H9 (cell line): Measurements from ENCODE around the gene ABCA12. TPM values are rescaled to one million over a fixed set of nuclear protein-coding genes. Genes with fewer than 3 reads are reported as not detected.

ENCODE experiments used
- DNase-seq: peaks from one replicate; pipeline ENCODE4 v3.0.0-alpha.2; 2017
- H2AFZ ChIP-seq: one replicate; pipeline ENCODE4 v1.6.1; 2013; ENCODE audit warnings: mild to moderate bottlenecking, low read length, control low read depth, moderate library complexity
- H2AK5ac ChIP-seq: 2 replicates; pipeline ENCODE4 v1.6.1; 2013; ENCODE audit warnings: low read length, control low read depth, mixed read lengths; ENCODE audit not compliant: insufficient read length
- H2BK120ac ChIP-seq: one replicate; pipeline ENCODE4 v1.6.1; 2013; ENCODE audit warnings: low read depth, mild to moderate bottlenecking, low read length, control low read depth, inconsistent platforms; ENCODE audit not compliant: poor library complexity, severe bottlenecking
- H2BK12ac ChIP-seq: 2 replicates; pipeline ENCODE4 v1.6.1; 2013; ENCODE audit warnings: low read length, control low read depth, mixed read lengths, low read depth; ENCODE audit not compliant: insufficient read length
- H2BK15ac ChIP-seq: 2 replicates; pipeline ENCODE4 v1.6.1; 2013; ENCODE audit warnings: low read depth, low read length, control low read depth
- H2BK20ac ChIP-seq: one replicate; pipeline ENCODE4 v1.6.1; 2013; ENCODE audit warnings: low read depth, mild to moderate bottlenecking, low read length, control low read depth, inconsistent platforms; ENCODE audit not compliant: poor library complexity, severe bottlenecking
- H2BK5ac ChIP-seq: 2 replicates; pipeline ENCODE4 v1.6.1; 2013; ENCODE audit warnings: low read length, control low read depth, mixed read lengths; ENCODE audit not compliant: insufficient read length
- H3K14ac ChIP-seq: 2 replicates; pipeline ENCODE4 v1.6.1; 2013; ENCODE audit warnings: low read length, control low read depth; ENCODE audit not compliant: insufficient read depth
- H3K18ac ChIP-seq: 2 replicates; pipeline ENCODE4 v1.6.1; 2013; ENCODE audit warnings: low read depth, mild to moderate bottlenecking, mixed read lengths, low read length, control low read depth; ENCODE audit not compliant: insufficient read length
- H3K23ac ChIP-seq: 2 replicates; pipeline ENCODE4 v1.6.1; 2013; ENCODE audit warnings: low read length, control low read depth, mixed read lengths, low read depth; ENCODE audit not compliant: insufficient read length
- H3K23me2 ChIP-seq: 2 replicates; pipeline ENCODE4 v1.6.1; 2013; ENCODE audit warnings: low read depth, mild to moderate bottlenecking, mixed read lengths, low read length, control low read depth; ENCODE audit not compliant: insufficient read length, poor library complexity, severe bottlenecking
- H3K27ac ChIP-seq: 2 replicates; pipeline ENCODE4 v1.5.1; 2013; ENCODE audit warnings: low read length, control low read depth, mixed read lengths, low read depth; ENCODE audit not compliant: insufficient read length
- H3K27me3 ChIP-seq: 2 replicates; pipeline ENCODE4 v1.6.1; 2013; ENCODE audit warnings: low read length, control low read depth, inconsistent platforms; ENCODE audit not compliant: insufficient read depth
- H3K4ac ChIP-seq: 2 replicates; pipeline ENCODE4 v1.6.1; 2013; ENCODE audit warnings: low read depth, mild to moderate bottlenecking, control low read depth, inconsistent platforms, low read length, moderate library complexity
- H3K4me1 ChIP-seq: 2 replicates; pipeline ENCODE4 v1.6.1; 2013; ENCODE audit warnings: low read length, control low read depth, inconsistent platforms; ENCODE audit not compliant: insufficient read depth
- H3K4me2 ChIP-seq: 2 replicates; pipeline ENCODE4 v1.6.1; 2013; ENCODE audit warnings: low read length, control low read depth, mixed read lengths; ENCODE audit not compliant: insufficient read length, insufficient read depth
- H3K56ac ChIP-seq: 2 replicates; pipeline ENCODE4 v1.6.1; 2013; ENCODE audit warnings: low read depth, mild to moderate bottlenecking, mixed read lengths, low read length, control low read depth; ENCODE audit not compliant: insufficient read length
- H3K79me1 ChIP-seq: 2 replicates; pipeline ENCODE4 v1.6.1; 2013; ENCODE audit warnings: low read depth, mild to moderate bottlenecking, moderate library complexity, low read length, control low read depth, inconsistent platforms; ENCODE audit not compliant: insufficient read depth, poor library complexity, severe bottlenecking
- H3K79me2 ChIP-seq: 2 replicates; pipeline ENCODE4 v1.6.1; 2013; ENCODE audit warnings: low read length, control low read depth, inconsistent platforms; ENCODE audit not compliant: insufficient read depth
- H3K9ac ChIP-seq: 2 replicates; pipeline ENCODE4 v1.6.1; 2013; ENCODE audit warnings: low read length, control low read depth, mixed read lengths; ENCODE audit not compliant: insufficient read length; ENCODE audit errors: extremely low read depth
- H3K9me3 ChIP-seq: one replicate; pipeline ENCODE4 v1.6.1; 2013; ENCODE audit warnings: low read depth, low read length, inconsistent platforms; ENCODE audit not compliant: control insufficient read depth
- H3T11ph ChIP-seq: one replicate; pipeline ENCODE4 v1.6.1; 2013; ENCODE audit warnings: mild to moderate bottlenecking, low read length, control low read depth, inconsistent platforms
- H4K20me1 ChIP-seq: one replicate; pipeline ENCODE4 v1.6.1; 2013; ENCODE audit not compliant: control insufficient read depth, insufficient read length, insufficient read depth
- H4K5ac ChIP-seq: 2 replicates; pipeline ENCODE4 v1.6.1; 2013; ENCODE audit warnings: low read depth, mild to moderate bottlenecking, mixed read lengths, low read length, control low read depth; ENCODE audit not compliant: insufficient read length
- H4K8ac ChIP-seq: replicated peaks from 2 replicates; pipeline ENCODE4 v1.6.1; 2013; ENCODE audit warnings: low read length, control low read depth, mixed read lengths, low read depth; ENCODE audit not compliant: insufficient read length
- H4K91ac ChIP-seq: 2 replicates; pipeline ENCODE4 v1.6.1; 2013; ENCODE audit warnings: low read depth, mild to moderate bottlenecking, moderate library complexity, mixed read lengths, low read length, control low read depth; ENCODE audit not compliant: insufficient read length
- H3K27ac Mint-ChIP-seq, 3 experiments: 2 replicates in 2 of 3; 3 replicates in 1 of 3; pipeline ENCODE4 v1.8.0; 2020 to 2021; ENCODE audit warnings: mixed read lengths in 3 of 3, mild to moderate bottlenecking in 1 of 3, moderate library complexity in 1 of 3
- H3K27me3 Mint-ChIP-seq: 2 replicates; pipeline ENCODE4 v1.8.0; 2021; ENCODE audit warnings: low read depth, mild to moderate bottlenecking, moderate library complexity, mixed read lengths
- H3K36me3 Mint-ChIP-seq, 3 experiments: 2 replicates in 2 of 3; 3 replicates in 1 of 3; pipeline ENCODE4 v1.8.0; 2020 to 2021; ENCODE audit warnings: low read depth in 3 of 3, mixed read lengths in 3 of 3; ENCODE audit not compliant: insufficient read depth in 1 of 3
- H3K4me1 Mint-ChIP-seq, 2 experiments: 2 replicates each; pipeline ENCODE4 v1.8.0; 2020; ENCODE audit warnings: mixed read lengths in 2 of 2
- H3K4me3 Mint-ChIP-seq, 2 experiments: 2 replicates in 1 of 2; 3 replicates in 1 of 2; pipeline ENCODE4 v1.8.0; 2020 to 2021; ENCODE audit warnings: mild to moderate bottlenecking in 2 of 2, mixed read lengths in 2 of 2, moderate library complexity in 1 of 2
- H3K9me3 Mint-ChIP-seq, 2 experiments: 2 replicates in 1 of 2; 3 replicates in 1 of 2; pipeline ENCODE4 v1.8.0; 2020; ENCODE audit warnings: mild to moderate bottlenecking in 2 of 2, mixed read lengths in 2 of 2, moderate library complexity in 1 of 2
- WGBS: extraction: QIAGEN DNeasy Blood & Tissue Kit; methylation state at CpG from one replicate; pipeline ENCODE4 v1.1.7; 2013; ENCODE audit warnings: missing lambda C conversion rate, low lambda C conversion rate, mixed read lengths; ENCODE audit not compliant: insufficient read length; ENCODE audit errors: extremely low coverage; 5-methylcytosine and 5-hydroxymethylcytosine counted together
- total RNA-seq: library from RNA; stranded (reverse); gene quantifications from 2 replicates; pipeline ENCODE4 v1.2.1, GENCODE V29; 2021
- TF ChIP-seq, protein P1 (sequence below): fragments of 200-600 bp; sonication (generic); conservative IDR thresholded peaks from 3 replicates; pipeline ENCODE4 v1.8.0; 2021; ENCODE audit warnings: antibody characterized with exemption, mild to moderate bottlenecking

Gene ABCA12
- total RNA-seq, 1 experiment from 2014 or later = not detected

DNA sequence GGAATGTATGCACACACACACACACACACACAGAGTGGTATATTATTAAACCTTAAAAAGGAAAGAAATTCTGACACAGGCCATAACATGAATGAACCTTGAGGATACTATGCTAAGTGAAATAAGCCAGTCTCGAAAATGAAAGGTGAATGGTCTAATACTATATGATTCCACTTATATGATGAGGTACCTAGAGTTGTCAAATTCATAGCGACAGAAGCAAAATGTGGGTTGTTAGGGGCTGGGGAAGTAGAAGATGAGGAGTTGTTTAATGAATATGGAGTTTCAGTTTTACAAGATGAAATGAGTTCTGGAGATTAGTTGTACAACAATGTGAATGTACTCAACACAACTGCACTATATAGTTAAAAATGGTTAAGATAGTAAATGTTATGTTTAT lies 118.1 kb downstream of the ABCA12 start:
- no peak overlapping the region for H2BK5ac ChIP-seq
- no peak overlapping the region for H2BK120ac ChIP-seq
- H3K79me1 ChIP-seq = no peaks in the 10 kb centered on the region
- H4K5ac ChIP-seq = no peak overlapping the region
- H2AK5ac ChIP-seq = no peak overlapping the region
- Mint-ChIP-seq H3K4me1 (peaks cover 16 to 18% of the 10 kb centered on the region in 2 experiments; a peak in 3 of 4 replicates), H3K27ac (no peak overlapping the region), H3K9me3 (no peaks in the 10 kb centered on the region), H3K4me3 (no peak overlapping the region), H3K27me3 (no peaks in the 10 kb centered on the region), H3K36me3 (no peaks in the 10 kb centered on the region)
- H2BK12ac ChIP-seq = no peak overlapping the region
- DNase-seq = no peak
- H3K27me3 ChIP-seq = no peaks in the 10 kb centered on the region
- no peak overlapping the region for H4K91ac ChIP-seq
- no peaks in the 10 kb centered on the region for H3K79me2 ChIP-seq
- H2BK15ac ChIP-seq = no peak overlapping the region
- H3K9me3 ChIP-seq = no peaks in the 10 kb centered on the region
- no peak overlapping the region for H3T11ph ChIP-seq
- H4K20me1 ChIP-seq = no peaks in the 10 kb centered on the region
- TF ChIP-seq, protein P1, sequence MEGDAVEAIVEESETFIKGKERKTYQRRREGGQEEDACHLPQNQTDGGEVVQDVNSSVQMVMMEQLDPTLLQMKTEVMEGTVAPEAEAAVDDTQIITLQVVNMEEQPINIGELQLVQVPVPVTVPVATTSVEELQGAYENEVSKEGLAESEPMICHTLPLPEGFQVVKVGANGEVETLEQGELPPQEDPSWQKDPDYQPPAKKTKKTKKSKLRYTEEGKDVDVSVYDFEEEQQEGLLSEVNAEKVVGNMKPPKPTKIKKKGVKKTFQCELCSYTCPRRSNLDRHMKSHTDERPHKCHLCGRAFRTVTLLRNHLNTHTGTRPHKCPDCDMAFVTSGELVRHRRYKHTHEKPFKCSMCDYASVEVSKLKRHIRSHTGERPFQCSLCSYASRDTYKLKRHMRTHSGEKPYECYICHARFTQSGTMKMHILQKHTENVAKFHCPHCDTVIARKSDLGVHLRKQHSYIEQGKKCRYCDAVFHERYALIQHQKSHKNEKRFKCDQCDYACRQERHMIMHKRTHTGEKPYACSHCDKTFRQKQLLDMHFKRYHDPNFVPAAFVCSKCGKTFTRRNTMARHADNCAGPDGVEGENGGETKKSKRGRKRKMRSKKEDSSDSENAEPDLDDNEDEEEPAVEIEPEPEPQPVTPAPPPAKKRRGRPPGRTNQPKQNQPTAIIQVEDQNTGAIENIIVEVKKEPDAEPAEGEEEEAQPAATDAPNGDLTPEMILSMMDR = no peak
- H2BK20ac ChIP-seq = no peak overlapping the region
- H3K4ac ChIP-seq = no peak overlapping the region
- no peak overlapping the region for H3K56ac ChIP-seq
- WGBS = no CpG with 5 or more reads among the region's 2 CpGs
- H2AFZ ChIP-seq = no peak overlapping the region
- H3K14ac ChIP-seq = no peak overlapping the region
- no peak overlapping the region for H3K9ac ChIP-seq
- no peak overlapping the region for H3K27ac ChIP-seq
- H3K4me2 ChIP-seq = no peak overlapping the region
- H3K23me2 ChIP-seq = no peaks in the 10 kb centered on the region
- no peak overlapping the region for H4K8ac ChIP-seq
- no peak overlapping the region for H3K23ac ChIP-seq
- no peak overlapping the region for H3K18ac ChIP-seq
- H3K4me1 ChIP-seq = peaks cover 2% of the 10 kb centered on the region
